Endometrial microvascular endothelial cells (primary cell): ENCODE results near the gene GPATCH8. TPM values are rescaled to one million over a fixed set of nuclear protein-coding genes. Genes with fewer than 3 reads are reported as not detected.
"Not testable (repeated sequence)": the region's sequence is repeated elsewhere in the genome, so short reads cannot be mapped to it uniquely, and the experiment has no call there.

Experiments used
- in situ Hi-C: cut with HindIII; loops from 2 replicates; pipeline ENCODE4 v1.10.0; 2017; ENCODE audit warnings: low sequenced_read_pairs, low pct_unique_long_range_greater_than_20kb; ENCODE audit errors: inconsistent ontology term
- total RNA-seq: library from RNA; depleted of rRNA; stranded (reverse); fragments of >200 nt; gene quantifications from one replicate; pipeline ENCODE4 v1.2.3, GENCODE V29; 2015; ENCODE audit errors: inconsistent ontology term

GPATCH8 gene
- total RNA-seq, 1 donor from 2014 or later = 14.2 TPM

- in situ Hi-C loops = no loop called here
Observed at GRCh38 chr17:44530896-44531418, 27.8 kb upstream of the GPATCH8 start.

DNA sequence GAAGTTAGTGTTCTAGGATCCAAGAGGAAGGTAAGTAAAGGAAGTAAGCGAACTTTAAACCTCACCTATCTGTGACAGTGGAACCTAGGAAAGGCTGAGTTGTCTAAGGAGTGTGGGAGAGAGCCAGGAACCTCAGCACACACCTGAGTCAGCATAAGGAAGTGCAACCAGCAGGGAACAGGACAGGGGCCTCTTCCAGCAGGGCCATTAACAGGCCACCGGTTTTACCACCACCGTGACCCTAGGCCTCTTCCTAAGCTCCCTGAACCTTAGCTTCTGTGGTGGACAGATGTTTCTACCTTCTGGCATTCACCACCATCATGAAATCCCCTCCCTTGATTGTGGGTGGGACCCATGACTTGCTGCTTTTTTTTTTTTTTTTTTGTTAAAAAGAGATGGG is 26.7 kb upstream of the GPATCH8 start:
- in situ Hi-C loops = no loop called here

GRCh38 chr17:44527954-44528353 is 24.7 kb upstream of the GPATCH8 start:
- in situ Hi-C loops = no loop called here

GRCh38 chr17:44527102-44527501 is 23.9 kb upstream of the GPATCH8 start:
- in situ Hi-C loops = no loop called here

- in situ Hi-C loops = no loop called here
Observed at GRCh38 chr17:44523672-44523972, 20.4 kb upstream of the GPATCH8 start.

DNA sequence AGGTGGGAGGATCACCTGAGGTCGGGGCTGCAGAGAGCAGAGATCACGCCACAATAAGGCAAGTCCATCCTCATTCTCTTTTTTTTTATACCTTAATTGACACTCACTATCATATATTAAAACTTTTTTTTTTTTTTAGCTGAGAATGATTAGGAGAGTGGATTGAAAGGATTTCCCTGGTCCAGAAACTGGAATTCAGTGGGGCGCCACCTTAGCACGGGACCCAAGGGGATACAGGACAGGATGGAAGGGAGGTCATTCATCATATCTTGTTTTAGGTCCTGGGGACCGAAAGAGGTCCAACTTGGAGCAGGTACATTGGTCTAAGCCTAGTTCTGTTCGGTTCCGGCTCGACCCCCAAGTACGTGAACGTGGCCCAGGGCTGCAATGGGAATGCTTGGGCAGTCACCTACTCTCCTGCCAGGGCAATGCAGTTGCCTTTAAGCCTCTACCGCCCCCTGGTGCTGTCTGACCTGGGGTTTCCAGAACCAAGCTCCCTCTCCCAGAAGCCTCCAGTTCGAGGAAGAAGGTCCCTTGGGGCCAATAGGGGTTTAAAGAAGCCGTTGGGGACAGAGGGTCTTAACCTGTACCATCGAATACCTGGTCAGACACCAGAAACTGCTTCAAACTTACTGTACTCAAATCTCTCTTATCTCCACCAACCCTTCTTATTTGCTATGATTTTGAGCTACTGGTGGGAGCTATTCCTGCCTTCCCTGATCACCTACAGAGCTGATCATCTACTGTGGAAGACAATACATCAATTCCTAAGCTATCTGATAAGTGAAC is 19.9 kb upstream of the GPATCH8 start:
- in situ Hi-C loops = no loop called here

DNA sequence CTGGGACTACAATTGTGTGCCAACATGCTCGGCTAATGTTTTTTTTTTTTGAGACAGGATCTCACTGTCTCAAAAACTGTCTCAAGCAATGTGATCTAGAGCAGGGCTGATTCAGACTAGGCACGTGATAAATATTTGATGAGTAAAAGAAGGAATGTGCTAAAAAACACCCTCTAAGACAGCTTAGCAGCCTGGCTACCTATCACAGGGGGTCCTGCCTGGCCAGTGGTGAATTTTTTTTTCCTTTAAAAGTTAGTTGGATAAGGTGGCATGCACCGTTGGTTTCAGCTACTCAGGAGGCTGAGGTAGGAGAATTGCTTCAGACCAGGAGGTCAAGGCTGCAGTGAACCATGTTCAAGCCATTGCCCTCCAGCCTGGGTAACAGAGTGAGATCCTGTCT is 14.8 kb upstream of the GPATCH8 start:
- in situ Hi-C loops = no loop called here

GRCh38 chr17:44511241-44512134 is 8.3 kb upstream of the GPATCH8 start:
- in situ Hi-C loops = not testable (repeated sequence)

DNA sequence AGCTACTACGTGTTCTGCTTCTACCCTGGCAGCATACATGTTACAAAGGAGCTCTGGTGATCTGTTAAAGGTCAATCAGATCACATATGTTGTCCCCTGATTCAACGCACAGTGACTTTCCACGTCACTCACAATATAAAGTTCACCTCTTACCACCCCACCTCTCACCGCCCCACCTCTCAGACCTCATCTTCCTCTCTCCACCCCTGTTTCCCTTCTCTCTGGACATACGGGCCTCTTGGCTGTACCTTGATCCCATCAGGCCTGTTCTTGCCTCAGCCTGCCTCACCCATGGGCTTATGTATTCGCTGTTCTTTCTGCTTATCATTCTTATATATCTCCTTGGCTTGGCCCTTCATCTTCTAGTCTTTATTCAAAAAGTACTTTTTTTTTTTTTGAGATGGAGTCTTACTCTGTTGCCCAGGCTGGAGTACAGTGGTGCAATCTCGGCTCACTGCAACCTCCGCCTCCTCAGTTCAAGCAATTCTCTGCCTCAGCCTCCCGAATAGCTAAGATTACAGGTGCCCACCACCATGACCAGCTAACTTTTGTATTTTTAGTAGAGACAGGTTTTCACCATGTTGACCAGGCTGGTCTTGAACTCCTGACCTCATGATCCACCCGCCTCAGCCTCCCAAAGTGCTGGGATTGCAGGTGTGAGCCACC is 3.9 kb upstream of the GPATCH8 start:
- in situ Hi-C loops = not testable (repeated sequence)

GRCh38 chr17:44502598-44503146 is 534 bp downstream of the GPATCH8 start:
- in situ Hi-C loops = no loop called here

DNA sequence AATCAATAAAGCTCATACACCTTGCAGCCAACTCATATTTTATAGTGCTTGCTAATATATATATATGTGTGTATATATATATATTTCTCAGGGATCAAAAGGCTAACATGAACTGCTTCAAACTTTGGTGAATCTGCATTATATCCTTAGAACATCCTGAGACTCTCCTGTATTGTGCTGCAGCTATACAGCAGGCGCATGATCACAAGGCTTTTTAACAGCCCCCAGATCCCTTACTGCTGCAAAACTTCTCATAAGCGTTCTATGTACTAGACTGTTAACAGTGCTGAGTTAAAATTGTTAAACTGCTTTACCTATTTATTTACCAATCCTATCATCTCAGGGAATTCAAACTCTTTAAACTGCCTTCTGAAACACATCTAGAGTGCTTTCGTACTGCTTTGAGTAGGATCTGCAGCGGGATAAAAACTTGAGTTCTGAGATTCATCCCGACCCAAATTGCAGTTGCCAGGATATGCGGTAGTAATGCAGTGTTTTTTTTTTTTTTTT is 1.3 kb downstream of the GPATCH8 start:
- in situ Hi-C loops = no loop called here

DNA sequence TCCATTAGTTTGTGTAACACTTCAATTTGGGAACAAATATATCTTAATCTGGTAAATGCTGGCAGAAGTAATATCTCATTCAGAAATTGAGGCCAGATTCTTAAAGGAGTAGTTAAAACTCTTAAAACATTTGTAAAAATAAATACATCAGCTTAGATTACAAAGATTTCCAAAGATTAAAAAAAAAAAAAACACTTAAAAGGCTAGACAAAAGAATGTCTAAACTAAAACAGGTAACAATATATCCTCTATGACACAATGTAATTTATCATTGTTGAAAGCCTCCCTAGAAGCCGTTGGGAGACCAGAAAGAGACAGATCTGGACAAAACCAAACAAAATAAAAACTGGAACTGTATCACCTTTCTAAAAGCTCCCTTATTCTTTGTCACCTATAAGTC is 3.5 kb downstream of the GPATCH8 start:
- in situ Hi-C loops = no loop called here

GRCh38 chr17:44496815-44497214 is 6.4 kb downstream of the GPATCH8 start:
- in situ Hi-C loops = no loop called here

DNA sequence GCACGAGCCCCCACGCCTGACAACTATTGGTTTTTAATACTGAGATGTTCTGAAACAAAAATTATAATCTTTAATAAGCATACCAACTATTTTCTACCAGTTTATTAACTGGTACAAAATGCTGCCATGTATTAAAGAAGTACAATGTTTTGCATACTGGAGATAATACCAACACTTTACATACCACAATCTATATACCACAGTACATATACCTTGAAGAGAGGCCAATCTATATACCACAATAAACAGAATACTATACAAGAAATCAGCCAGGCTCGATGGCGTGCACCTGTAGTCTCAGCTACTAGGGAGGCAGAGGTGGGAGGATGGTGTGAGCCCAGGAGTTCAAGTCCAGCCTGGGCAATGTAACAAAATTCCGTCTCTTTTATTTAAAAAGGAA is 9.9 kb downstream of the GPATCH8 start:
- in situ Hi-C loops = no loop called here

DNA sequence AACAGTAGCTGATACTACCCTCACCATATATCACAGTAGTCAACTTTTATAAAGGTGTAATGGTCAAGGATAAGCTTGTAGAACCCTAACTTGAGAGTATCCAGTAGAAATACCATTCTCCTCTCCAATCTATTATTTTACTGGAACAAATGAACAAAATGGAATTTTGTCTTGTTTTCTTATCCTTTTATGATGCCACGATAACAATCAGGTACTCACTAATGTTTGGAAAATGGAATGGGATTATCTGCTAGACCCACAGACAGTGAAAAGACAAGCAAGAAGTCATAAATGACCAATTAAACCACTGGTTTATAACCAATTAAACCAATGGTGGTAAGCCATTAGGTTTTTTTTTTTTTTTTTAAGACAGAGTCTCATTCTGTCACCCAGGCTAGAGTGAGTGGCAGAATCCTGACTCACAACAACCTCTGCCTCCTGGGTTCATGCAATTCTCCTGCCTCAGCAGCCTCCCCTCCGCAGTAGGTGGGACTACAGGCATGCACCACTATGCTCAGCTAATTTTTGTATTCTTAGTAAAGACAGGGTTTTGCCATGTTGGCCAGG is 10.4 kb downstream of the GPATCH8 start:
- in situ Hi-C loops = no loop called here

GRCh38 chr17:44489581-44489980 is 13.6 kb downstream of the GPATCH8 start:
- in situ Hi-C loops = no loop called here

DNA sequence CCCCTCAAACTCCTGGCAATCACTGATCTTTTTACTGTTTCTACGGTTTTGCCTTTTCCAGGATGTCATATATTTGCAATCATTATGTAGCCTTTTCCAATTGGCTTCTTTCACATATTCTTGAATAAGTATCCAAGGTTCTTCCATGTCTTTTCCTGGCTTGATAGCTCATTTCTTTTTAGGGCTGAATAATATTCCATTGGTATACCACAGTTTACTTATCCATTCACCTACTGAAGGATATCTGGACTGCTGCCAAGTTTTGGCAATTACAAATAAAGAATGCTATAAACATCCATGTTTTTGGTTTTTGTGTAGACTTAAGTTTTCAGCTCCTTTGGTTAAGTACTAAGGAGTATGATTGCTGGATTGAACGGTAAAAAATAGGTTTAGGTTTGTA is 16.0 kb downstream of the GPATCH8 start:
- in situ Hi-C loops = no loop called here

- in situ Hi-C loops = no loop called here
Observed at GRCh38 chr17:44473367-44473766, 29.8 kb downstream of the GPATCH8 start.

DNA sequence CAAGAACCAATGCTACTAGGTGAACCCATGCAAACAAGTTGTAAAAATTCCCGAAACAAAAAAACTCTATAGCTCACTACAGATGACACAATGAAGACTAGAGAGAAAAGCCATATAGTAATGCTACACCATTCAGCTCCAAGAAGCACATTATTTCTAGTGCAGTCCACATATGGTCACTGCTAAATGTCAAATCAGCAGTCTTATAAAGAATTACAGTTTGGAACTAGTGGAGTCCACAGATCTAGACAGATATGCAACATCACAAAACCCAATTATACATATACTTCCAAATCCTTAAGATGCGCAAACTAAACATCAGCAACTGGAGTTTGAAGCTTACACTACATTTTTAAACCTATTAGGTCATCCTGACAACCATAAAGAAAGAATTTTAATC is 33.5 kb downstream of the GPATCH8 start:
- in situ Hi-C loops = no loop called here
